ENCODE data around the gene SH2D2A. TPM values are rescaled to one million over a fixed set of nuclear protein-coding genes. Genes with fewer than 3 reads are reported as not detected.

Gene SH2D2A
- total and polyA plus RNA-seq, 2 donors (not counting 3 experiments of a cell fraction or from before 2014, with no cell fraction given): 0.92 to 1.1 TPM

DNA sequence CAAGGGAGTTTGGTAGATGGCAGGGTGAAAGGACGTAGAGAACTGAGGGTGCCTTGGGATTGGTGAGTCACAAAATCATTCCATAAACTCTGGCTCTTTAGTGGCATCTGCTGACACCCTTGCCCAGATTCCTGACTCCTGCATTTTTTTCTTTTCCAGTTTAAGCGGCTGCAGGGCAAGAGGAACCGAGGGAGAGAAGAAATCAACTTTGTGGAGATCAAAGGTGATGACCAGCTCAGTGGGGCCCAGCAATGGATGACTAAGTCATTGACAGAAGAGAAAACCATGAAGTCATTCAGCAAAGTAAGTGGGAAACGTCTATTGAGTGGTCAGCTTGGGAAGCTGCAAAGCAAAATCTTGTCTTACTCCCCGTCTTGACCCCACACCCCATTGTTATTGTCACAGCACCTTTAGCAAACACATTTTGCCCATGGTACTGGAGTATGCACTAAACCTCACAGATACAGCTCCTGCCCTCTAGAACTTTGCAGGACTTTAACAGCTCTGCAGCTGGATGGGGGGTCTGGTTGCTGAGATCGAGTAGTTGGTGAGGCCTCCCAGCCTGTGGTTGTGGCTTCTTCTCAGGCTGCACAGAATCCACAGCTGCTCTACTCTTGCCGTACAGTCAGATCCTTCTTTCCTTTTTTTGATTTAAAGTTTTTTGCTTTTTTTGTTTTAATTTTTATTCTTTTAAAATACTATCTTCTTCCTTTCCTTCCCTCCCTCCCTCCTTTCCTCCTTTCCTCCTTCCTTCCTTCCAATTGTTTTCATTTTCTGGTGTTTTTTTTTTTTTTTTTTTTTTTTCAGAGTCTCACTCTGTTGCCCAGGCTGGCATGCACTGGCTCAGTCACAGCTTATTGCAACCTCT is 21.9 kb downstream of the SH2D2A start:
- H3K27me3 ChIP-seq (ENCODE audit: control insufficient read depth in 2 of 2, insufficient read depth in 2 of 2, low read length in 2 of 2): no peaks in the 10 kb centered on the region
- ChIA-PET POLR2A (no interaction called here), CTCF (interaction anchor here (1.1 to 5.6 kb wide), 5 partner anchors 65 to 133 kb away, joined by 6 to 125 read pairs (median 25); partner anchors contain the start of genes INSRR, ISG20L2, METTL25B and NTRK1)
- no peak for TF ChIP-seq POLR2A (IDR thresholded peaks at IDR 0.05; ENCODE audit: low read depth, low read length)
- TF ChIP-seq MYC (IDR thresholded peaks at IDR 0.05; ENCODE audit: low read depth, low read length): no peak
- no peak for TF ChIP-seq GATA2 (IDR thresholded peaks at IDR 0.05; ENCODE audit: insufficient read depth, insufficient read length, low read depth, low read length)
- no peak for TF ChIP-seq MAX (IDR thresholded peaks at IDR 0.05; ENCODE audit: insufficient read depth, insufficient read length)
- TF ChIP-seq JUN (IDR thresholded peaks at IDR 0.05; ENCODE audit: borderline replicate concordance, insufficient read depth, insufficient read length, low read depth): no peak
- no peak for TF ChIP-seq POLR2AphosphoS5 (IDR thresholded peaks at IDR 0.05; ENCODE audit: insufficient read depth, low read depth, low read length)
- no peak for TF ChIP-seq EZH2 (IDR thresholded peaks at IDR 0.05; ENCODE audit: borderline replicate concordance, low read depth, low read length, severe bottlenecking)
- no peak for TF ChIP-seq CTCF (IDR thresholded peaks at IDR 0.05; ENCODE audit: extremely low read depth in 1 of 2, insufficient read depth in 1 of 2, low read depth in 1 of 2, low read length in 2 of 2)
- no peak for TF ChIP-seq FOS (IDR thresholded peaks at IDR 0.05; ENCODE audit: borderline replicate concordance, insufficient read depth, low read length)
- H3K4me1 ChIP-seq (ENCODE audit: control insufficient read depth, extremely low read depth, insufficient read depth, low read length): no peaks in the 10 kb centered on the region
- FAIRE-seq: no peak
- dilution Hi-C loops (cut with MboI; ENCODE audit: extremely low pct_ligation_motif_present, low sequenced_read_pairs) (no loop called here), intact Hi-C loops (cut with micrococcal nuclease) (no loop called here)
- no peak overlapping the region for H3K4me3 ChIP-seq (replicated peaks in 1 of 3; ENCODE audit: insufficient read depth in 1 of 3, low read depth in 1 of 3, low read length in 3 of 3)
- H2AFZ ChIP-seq (ENCODE audit: low read depth, low read length): no peak overlapping the region
- DNase-seq (ENCODE audit: low read depth, low spot score): no peak
- no peaks in the 10 kb centered on the region for H3K9me1 ChIP-seq (replicated peaks; ENCODE audit: control insufficient read depth, extremely low read depth, insufficient read depth, low read length)
- peaks cover 31 to 41% of the 10 kb centered on the region in 2 experiments for H3K36me3 ChIP-seq (ENCODE audit: control insufficient read depth in 2 of 2, extremely low read depth in 1 of 2, insufficient read depth in 2 of 2, low read length in 2 of 2)
- no peak overlapping the region for H3K27ac ChIP-seq (ENCODE audit: insufficient read depth, low read depth, low read length)
- BruUV-seq (replicated peaks): no TSS peak
- H3K9ac ChIP-seq (replicated peaks; ENCODE audit: extremely low read depth, insufficient read depth, low read length): no peak overlapping the region
- no peaks in the 10 kb centered on the region for H4K20me1 ChIP-seq (replicated peaks; ENCODE audit: control insufficient read depth, extremely low read depth, insufficient read depth, low read length)
- H3K4me2 ChIP-seq (ENCODE audit: insufficient read depth, low read length): no peak overlapping the region
- H3K9me3 ChIP-seq (replicated peaks; ENCODE audit: control insufficient read depth, insufficient read depth, low read length): no peaks in the 10 kb centered on the region
- no peaks in the 10 kb centered on the region for H3K79me2 ChIP-seq (ENCODE audit: control insufficient read depth, insufficient read depth, low read length)

All from endothelial cell of umbilical vein (primary cell).